HG03520 (cell line): ENCODE data around the gene HLTF.
"Not testable (repeated sequence)": the region's sequence is repeated elsewhere in the genome, so short reads cannot be mapped to it uniquely, and the experiment has no call there.

ENCODE experiments used
- ATAC-seq: cut with Tn5 transposase; IDR thresholded peaks from one replicate; pipeline ENCODE4 v1.9.1; 2021; ENCODE audit warnings: mild to moderate bottlenecking, moderate library complexity; ENCODE audit not compliant: unreplicated experiment

Gene HLTF

DNA sequence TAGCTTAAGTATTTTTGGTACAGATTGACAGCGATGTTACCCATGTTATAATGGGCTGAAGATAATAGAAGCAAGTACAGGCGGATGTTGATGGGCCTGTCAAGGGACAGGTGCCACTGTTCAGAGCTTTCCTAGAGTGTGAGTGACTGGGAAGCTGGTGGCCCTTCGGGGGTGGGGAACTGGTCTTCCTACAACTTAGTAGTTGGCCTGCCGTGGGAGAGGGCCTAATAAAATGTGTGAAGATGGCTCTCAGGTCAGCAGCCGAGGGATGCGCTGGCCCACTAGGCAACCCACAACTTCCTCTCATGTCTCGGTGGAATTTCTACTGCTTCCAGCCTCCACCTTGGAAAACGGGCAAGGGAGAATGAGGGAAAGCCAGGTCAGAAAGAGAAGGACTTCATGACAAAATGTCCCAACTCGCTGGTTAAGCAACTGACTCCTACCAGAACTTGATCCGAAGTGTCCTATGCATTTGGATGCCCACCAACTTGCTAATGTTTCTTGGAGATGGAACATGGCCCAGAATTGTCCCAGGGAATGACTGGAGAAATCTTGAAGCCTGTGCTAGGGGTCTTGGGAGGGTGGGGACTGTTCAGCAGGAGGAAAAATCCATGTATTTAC is 93.6 kb downstream of the HLTF start:
- no peak for ATAC-seq

GRCh38 chr3:148992027-148992634 is 94.2 kb downstream of the HLTF start:
- ATAC-seq: peak; percentile 24

DNA sequence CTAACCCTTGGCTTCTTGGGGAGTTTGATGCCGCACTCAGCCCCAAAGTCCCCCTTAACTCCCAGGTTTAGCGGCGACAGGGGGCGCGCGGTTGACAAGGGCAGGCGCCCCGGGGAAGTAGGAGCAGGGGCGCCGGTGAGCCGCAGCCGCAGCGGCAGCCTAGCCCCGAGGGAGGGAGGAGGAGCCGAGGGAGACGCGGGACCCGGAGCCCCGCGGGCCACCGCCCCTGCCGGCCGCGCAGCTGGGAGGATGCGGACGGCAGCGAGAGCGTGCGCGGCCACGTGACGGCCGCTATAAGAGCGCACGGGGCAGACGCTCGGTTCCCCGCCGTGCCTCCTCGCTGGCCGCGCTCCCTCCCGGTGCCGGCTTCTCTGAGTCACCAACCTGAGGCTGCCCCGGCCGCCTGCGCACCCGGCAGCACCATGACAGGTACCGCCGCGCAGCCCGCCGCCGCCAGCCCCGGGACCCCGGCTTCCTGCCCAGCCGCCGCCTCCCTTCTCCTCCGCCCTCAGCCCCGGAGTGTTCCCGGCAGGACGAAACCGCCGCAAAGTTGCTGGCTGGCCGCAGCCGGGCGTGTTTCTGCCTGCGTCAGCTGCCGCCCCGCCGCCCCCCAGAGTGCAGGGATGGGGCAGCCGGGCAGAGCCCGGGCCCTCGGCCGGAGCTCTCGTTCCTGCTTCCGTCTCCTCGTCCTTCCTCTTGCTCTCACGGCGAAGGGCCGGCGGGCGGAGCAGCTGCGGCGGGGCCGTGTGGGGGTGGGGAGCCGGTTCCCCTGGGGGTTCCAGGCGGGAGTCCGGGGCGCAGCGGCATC is 94.9 kb downstream of the HLTF start, which contains the start of gene GYG1:
GYG1 (plus strand) TSS at position 322 of the 808 bp plus-strand sequence; CDS start at position 423, 101 bp downstream.
- peak; percentile 84 for ATAC-seq

GRCh38 chr3:148990236-148990635 is 96.1 kb downstream of the HLTF start:
- ATAC-seq: no peak

- not testable (repeated sequence) for ATAC-seq
These were observed 98.8 kb downstream of the HLTF start for GRCh38 chr3:148987551-148987950.

GRCh38 chr3:148981273-148981672 is 105.1 kb downstream of the HLTF start:
- no peak for ATAC-seq
